Activated CD8-positive, alpha-beta memory T cell treated with anti-CD3 and anti-CD28 coated beads for 36 hours (primary cell): ENCODE results near the gene ZNF672. TPM values are rescaled to one million over a fixed set of nuclear protein-coding genes. Genes with fewer than 3 reads are reported as not detected.
"Not testable (repeated sequence)": the region's sequence is repeated elsewhere in the genome, so short reads cannot be mapped to it uniquely, and the experiment has no call there.

Source experiments
- CTCF ChIA-PET: fragments of 350-600 bp; sonication (Branson Sonifier 250); formaldehyde crosslinking; loops from one replicate; lab custom pipeline; 2021; ENCODE audit warnings: antibody characterized with exemption; lab: Charles Lee
- POLR2A ChIA-PET: fragments of 350-600 bp; sonication (Branson Sonifier 250); formaldehyde crosslinking; loops from one replicate; lab custom pipeline; 2021; ENCODE audit warnings: antibody characterized with exemption; lab: Charles Lee
- total RNA-seq, 2 experiments: library from RNA; stranded (reverse); gene quantifications; one replicate each; pipeline ENCODE4 v1.2.3, GENCODE V29; 2021

Gene ZNF672
- total RNA-seq, 2 experiments from 2014 or later, result 49.1 to 50.3 TPM

DNA sequence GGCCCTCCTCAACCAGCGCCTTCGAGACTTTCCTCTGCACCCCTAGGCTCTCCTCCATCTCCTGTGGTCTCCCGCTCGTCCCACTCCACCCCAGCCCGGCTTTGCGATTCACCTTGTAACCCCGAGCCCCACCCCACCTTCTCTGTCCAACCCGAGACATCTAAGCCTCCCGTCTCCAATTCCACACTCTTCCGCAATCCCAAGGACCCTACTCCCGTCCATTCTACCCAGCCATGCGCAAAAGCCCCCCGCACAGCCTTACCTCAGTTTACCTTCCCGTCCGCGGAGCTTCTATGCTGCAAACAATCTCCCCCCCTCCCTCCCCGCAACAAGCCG, 12.5 kb upstream of the ZNF672 start:
- ChIA-PET POLR2A (interaction anchor here (0.7 to 3.0 kb wide), 4 partner anchors 12 to 80 kb away, joined by 3 to 32 read pairs (median 8); partner anchors contain the start of genes PGBD2, ZNF672 and ZNF692), CTCF (interaction anchor here (0.6 to 3.1 kb wide), 5 partner anchors 12 to 100 kb away, joined by 3 to 12 read pairs (median 8); partner anchors contain the start of genes ZNF672 and ZNF692)

DNA sequence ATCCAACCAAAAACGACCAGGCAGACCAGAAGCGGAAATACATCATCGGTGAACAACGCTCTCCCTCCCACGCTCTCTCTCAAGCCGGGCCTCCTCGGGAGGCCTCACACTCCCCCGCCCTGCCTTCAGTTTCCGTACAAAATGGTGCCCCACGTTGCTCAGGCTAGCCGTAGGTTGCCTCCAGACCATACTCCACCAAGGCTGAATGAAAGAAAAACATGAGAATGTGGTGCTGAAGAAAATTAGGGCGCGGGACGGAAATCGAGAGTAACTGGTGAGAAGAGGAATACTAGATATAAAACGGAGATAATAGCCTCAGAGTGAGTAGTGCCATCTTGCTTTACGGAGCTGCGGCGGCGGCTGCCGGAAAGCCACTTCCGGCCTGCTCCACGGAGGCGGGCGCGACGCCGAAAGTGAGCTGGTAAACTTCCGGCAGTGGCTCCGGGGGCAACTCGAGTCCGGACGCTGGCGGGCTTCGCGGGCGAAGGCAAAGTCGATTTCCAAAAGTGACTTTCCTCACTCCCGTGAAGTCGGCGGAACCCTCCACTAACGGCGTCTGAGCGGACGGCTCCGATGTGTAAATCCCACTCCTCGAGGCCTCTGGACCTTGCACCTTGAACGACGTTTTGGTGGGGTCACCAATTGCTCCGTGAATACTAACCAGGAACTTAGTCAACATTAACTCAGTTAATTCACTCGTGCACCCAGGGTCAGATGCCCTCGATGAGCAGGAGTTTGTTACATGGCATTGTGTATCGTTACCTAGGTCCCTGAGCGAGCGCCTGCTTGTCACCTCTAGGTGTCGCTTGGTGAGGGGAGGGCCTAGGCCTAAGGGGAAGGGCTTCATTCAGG, 11.9 kb upstream of the ZNF672 start, which contains the start of gene SH3BP5L:
SH3BP5L (minus strand) TSS at position 7 of the 852 bp plus-strand sequence. CDS start 980 bp downstream, outside the sequence.
- ChIA-PET POLR2A (interaction anchor here (0.7 to 3.0 kb wide), 3 partner anchors 12 to 80 kb away, joined by 3 to 32 read pairs (median 10); partner anchors contain the start of genes PGBD2, ZNF672 and ZNF692), CTCF (interaction anchor here (0.6 to 3.1 kb wide), 6 partner anchors 12 to 100 kb away, joined by 3 to 12 read pairs (median 4); partner anchors contain the start of genes ZNF672 and ZNF692)

DNA sequence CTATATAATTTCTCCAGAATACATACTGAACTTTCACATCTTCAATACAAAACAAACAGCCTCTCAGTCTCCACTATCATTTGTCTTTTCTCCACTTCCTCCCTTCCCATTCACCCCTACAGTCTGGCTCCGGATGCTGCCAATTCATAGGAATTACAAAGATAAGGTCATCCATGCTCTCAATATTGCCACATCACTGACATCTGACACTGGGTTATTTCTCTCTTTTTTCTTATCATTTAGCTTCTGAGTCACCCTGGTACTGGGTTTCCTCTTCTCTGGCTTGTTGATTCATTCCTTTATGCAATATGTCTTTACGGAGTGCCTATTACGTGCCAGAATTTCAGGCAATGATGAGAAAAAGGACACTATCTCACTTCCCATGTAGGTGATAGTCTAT, 9.2 kb upstream of the ZNF672 start:
- ChIA-PET POLR2A (no interaction called here), CTCF (no interaction called here)

DNA sequence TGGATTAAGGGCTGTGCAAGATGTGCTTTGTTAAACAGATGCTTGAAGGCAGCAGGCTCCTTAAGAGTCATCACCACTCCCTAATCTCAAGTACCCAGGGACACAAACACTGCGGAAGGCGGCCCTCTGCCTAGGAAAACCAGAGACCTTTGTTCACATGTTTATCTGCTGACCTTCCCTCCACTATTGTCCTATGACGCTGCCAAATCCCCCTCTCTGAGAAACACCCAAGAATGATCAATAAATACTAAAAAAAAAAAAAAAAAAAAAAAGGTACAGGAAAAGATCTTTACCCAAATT, 7.4 kb upstream of the ZNF672 start:
- POLR2A ChIA-PET, CTCF ChIA-PET: not testable (repeated sequence)

DNA sequence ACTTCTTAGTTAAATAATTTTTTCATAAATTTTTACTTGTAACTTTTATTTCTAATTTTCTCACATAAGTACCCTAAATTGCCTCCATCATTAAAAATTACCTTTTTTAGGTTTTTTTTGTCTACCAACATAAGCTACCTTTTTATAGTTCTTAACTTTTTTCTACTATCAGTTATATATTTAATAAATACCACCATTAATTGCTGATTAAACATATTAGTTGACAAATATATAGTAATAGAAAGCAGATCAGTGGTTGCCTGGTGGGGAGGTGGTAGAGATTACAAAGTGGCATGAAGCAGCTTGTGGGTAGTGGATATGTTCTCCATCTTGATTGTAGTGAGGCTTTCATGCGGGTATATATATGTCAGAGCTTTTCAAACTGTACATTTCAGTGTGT, 6.2 kb upstream of the ZNF672 start:
- POLR2A ChIA-PET, result interaction anchor here (1.3 kb wide), 1 partner anchor 27 kb away, joined by 3 read pairs; the partner anchor contains the start of gene ZNF692

DNA sequence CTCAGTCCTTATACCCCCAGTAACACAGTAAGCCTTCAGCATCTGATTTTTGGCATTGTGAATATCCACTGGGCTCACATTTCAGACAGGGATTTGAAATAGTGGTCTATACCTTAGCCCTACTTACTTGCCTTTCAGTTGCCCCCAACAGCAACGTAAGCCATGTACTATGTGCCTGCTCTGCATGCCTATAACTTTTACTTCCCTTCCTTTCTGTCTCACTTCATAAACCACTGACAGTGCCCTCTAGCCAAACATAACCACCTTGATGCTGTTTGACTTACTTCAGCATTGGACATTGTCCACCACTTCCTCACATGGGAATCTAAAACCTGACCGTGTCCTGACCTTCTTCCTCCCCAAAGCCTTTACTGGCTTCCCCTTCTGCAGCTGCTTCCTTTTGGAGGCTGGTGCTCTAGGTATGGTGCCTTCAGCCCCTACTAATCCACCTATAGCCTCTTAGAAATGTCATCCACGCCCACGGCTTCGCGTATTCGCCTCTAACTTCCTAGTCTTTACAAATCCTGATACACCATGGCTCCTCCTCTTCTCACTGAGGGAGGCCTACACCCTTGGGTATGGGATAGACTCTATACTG, 3.6 kb upstream of the ZNF672 start:
- ChIA-PET POLR2A (no interaction called here), CTCF (no interaction called here)

More for the DNA sequence above, 6.2 kb upstream of the ZNF672 start:
- CTCF ChIA-PET, result no interaction called here

DNA sequence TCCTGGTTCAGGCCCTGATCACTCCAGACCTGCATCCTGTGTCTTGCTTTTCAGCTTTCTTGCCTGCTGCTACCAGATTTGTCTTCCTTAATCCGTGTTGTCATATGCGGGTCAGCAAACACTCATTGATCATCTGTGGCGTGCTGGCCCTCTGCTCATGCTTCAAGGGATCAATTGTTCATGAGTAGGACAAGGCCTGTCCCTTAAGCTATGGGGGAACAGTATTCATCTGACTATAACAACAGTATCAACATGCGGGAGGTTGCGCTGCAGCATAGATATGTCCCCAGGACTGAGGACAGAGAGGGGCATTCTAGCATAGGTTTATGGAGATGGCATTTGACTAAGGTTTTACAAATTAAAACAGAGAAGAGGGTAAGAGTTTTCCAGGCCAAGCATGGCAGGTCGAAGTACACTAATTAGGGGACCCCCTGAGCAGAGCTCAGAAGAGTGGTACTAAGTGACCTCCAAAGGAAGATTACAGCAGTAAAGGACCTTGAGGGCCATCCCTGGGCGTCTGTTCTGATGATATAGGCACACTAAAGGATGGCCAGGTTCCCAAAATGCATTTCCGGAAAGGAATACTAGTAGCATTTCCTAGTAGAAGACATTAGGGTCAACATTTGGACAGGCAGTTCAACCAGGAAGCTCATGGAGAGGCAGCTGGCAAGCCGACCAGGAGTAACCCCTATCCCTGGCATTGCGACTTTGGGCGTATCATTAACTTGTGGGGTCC, 811 bp upstream of the ZNF672 start:
- ChIA-PET CTCF (interaction anchor here (0.9 to 2.4 kb wide), 7 partner anchors 9 to 36 kb away, joined by 3 to 12 read pairs (median 4); partner anchors contain the start of genes SH3BP5L and ZNF692), POLR2A (interaction anchor here (1.1 to 3.1 kb wide), 4 partner anchors 10 to 21 kb away, joined by 7 to 32 read pairs (median 16); partner anchors contain the start of genes SH3BP5L and ZNF692)

DNA sequence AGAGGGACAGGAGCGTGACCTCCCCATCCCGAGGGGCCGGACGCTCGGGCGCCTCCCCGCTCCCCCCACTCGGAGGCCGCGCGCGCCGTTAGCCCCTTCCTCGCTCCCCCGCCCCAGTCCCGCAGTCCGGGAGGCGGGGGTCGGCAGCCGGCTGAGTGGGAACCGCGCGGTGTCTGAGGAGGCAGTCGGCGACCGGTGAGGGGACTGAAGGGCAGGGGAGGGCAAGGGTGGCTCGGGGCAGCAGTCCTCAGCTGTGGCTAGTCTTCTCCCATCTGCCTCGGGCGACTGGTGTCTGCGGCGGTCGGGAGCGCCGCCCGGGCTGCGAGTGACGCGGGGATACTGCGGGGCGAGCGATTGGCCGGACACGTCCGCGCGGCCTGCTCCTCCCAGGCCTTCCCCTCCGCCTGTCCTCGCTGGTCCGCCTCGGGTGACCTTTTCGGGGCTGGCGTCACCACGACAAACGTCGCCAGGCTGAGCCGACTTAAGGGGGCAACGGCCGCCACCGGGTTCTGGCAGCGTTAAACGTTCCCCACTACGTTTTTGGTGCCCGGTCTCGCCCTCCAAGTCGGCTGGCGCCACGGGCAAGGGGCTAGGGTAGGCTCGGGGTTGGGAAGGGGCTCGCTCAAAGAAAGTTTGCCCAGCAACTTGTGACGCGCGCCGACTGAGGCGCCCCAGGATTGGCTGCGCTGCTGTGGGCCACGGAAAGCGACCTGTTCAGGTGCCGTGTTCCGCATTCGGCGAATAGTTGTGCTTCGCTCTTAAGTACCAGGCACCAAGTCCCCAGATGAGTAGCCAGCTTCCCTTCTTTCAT, 538 bp downstream of the ZNF672 start:
- ChIA-PET CTCF (interaction anchor here (0.9 to 2.4 kb wide), 6 partner anchors 12 to 35 kb away, joined by 3 to 12 read pairs (median 8); partner anchors contain the start of genes SH3BP5L and ZNF692), POLR2A (interaction anchor here (1.1 to 3.1 kb wide), 5 partner anchors 11 to 25 kb away, joined by 4 to 32 read pairs (median 8); partner anchors contain the start of genes SH3BP5L and ZNF692)

DNA sequence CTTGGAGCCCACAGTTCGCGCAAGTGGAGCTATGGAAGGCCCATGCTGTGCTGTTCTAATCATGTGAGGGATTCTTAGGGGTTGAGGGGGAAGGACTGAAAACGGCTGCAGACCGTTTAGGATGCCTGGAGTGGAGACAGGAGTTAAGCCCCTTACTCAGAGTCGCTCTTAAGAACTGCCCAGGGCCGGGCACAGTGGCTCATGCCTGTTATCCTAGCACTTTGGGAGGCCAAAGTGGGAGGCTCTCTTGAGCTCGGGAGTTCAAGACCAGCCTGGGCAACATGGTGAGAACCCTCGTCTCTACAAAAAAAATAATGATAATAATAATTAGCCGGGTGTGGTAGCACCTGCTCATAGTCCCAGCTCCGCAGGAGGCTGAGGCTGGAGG, 1.1 kb downstream of the ZNF672 start:
- POLR2A ChIA-PET, result interaction anchor here (2.9 to 3.1 kb wide), 2 partner anchors 12 to 20 kb away, joined by 23 to 32 read pairs; partner anchors contain the start of genes SH3BP5L and ZNF692
- CTCF ChIA-PET, result interaction anchor here (1.2 to 2.4 kb wide), 3 partner anchors 12 to 19 kb away, joined by 3 to 9 read pairs (median 8); partner anchors contain the start of gene ZNF692

DNA sequence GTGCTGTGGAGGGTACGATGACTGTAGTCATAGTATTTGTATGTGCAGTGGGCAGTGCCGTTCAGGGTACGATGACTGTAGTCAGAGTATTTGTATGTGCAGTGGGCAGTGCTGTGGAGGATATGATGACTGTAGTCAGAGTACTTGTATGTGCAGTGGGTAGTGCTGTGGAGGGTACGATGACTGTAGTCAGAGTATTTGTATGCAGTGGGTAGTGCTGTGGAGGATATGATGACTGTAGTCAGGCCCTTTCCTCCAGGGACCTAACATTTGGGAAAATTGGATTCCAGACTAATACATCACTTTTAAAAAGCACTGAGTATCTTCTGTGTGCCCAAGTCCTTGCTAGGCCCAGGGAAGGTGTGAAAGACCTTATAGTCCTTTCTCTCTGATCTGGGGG, 2.9 kb downstream of the ZNF672 start:
- ChIA-PET POLR2A (no interaction called here), CTCF (interaction anchor here (1.6 kb wide), 1 partner anchor 18 kb away, joined by 9 read pairs; the partner anchor contains the start of gene ZNF692)

DNA sequence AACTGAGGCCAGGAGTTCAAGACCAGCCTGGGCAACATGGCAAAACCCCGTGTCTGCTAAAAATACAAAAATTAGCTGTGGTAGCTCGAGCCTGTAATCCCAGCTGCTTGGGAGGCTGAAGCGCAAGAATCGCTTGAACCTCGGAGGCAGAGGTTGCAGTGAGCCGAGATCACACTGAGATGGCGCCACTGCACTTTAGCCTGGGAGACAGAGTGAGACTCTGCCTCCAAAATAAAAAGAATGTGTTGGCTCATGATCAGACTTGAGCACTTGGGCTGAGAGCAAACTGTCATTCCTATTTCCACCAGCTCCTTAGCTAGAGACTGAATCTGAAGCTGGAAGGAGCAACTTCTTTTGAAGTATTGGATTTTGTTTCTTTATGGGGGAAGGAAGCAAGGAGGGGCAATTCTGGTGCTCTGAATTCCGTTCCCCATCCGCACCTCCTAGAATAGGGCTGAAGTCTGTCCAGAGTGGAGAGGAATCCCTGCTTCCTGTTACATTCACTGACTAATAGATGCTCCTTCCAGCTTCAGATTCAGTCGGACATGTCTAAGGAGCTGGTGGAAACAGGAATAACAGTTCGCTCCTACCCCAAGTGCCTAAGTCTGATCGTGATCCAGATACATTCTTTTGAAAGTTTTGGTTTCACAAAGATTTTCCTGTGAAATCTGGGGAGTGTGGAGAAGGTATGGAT, 3.8 kb downstream of the ZNF672 start:
- ChIA-PET CTCF (interaction anchor here (0.8 to 1.6 kb wide), 2 partner anchors 15 to 17 kb away, joined by 3 to 9 read pairs; partner anchors contain the start of gene ZNF692), POLR2A (no interaction called here)

DNA sequence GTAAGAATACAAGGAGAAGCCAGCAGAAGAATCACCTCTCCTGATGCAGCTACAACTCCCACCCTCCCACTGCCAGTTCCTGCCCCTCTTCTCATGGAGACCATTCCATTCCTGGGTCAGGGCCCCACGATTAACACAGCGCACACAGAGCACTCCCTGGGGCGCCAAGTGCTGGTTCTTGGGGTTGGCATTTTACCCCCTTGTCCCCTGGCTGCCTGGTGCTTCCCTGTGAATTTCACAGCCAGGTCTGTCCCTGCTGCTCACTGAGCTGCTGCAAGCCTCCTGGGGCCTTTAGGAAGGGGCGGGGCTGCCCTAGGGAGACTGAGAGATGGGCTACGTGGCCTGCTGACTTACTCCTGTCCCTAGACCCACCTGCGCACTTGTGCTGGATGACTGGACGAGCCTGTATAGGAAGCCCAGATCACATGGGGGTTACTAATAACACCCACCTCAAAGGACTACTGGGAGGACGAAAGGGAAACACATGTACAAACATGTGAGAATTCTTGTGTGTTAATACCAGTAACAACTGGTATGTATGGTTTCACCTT, 4.8 kb downstream of the ZNF672 start:
- ChIA-PET POLR2A (no interaction called here), CTCF (no interaction called here)

DNA sequence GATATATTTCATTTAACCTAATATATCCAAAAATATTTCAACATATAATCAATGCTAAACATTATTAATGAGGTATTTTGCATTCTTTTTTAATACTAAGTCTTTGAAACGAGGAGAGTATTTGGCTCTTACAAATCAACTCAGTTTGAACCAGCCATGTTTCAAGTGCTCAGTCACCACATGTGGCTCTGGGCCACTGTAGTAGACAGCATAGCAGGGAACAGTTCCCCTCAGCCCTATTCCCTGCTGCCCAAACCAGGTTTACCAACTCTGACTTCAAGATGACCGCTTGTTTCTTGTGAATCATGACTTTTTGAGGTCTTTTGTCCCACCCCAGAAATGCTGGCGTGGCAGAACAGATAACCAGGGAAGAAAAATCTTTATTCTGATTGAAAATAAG, 5.7 kb downstream of the ZNF672 start:
- CTCF ChIA-PET, result interaction anchor here (1.4 kb wide), 1 partner anchor 9 kb away, joined by 3 read pairs; no protein-coding TSS in a partner anchor
- POLR2A ChIA-PET, result no interaction called here

DNA sequence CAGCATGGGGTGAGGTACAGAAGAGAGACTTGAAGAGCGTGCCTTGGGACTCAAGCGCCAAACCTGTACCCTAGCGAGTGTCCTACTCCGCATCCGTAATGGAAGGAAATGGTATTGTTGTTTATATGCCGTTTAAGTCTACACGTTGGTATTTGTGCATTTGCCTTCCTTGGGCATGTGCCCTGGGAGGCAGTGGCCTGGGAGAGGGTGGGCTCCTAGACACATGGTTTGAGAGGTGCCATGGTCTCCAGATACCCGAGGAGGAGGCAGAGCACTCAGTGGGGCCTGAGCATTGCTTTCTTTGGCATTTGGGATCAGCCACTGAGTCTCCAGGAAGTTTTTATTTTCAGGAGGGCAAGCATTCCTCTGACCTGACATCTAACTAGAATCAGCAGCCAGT, 6.5 kb downstream of the ZNF672 start:
- POLR2A ChIA-PET, result no interaction called here
- CTCF ChIA-PET, result interaction anchor here (1.4 kb wide), 1 partner anchor 8 kb away, joined by 3 read pairs; no protein-coding TSS in a partner anchor

DNA sequence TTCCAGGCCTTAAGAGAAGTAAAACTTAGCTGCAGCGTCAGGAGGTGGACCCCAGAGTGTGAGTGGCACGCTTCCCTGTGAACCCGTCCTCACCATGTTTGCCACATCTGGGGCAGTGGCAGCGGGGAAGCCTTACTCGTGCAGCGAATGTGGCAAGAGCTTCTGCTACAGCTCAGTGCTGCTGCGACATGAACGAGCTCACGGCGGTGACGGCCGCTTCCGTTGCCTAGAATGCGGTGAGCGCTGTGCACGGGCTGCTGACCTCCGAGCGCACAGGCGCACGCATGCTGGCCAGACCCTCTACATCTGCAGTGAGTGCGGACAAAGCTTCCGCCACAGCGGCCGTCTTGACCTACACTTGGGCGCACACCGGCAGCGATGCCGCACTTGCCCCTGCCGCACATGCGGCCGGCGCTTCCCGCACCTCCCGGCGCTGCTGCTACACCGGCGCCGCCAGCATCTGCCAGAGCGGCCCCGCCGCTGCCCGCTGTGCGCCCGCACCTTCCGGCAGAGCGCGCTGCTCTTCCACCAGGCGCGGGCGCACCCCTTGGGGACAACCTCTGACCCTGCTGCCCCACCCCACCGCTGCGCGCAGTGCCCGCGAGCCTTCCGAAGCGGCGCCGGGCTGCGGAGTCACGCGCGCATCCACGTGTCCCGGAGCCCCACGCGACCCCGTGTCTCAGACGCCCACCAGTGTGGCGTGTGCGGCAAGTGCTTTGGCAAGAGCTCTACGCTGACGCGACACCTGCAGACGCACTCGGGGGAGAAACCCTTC, 9.3 kb downstream of the ZNF672 start:
- CTCF ChIA-PET, result no interaction called here
- POLR2A ChIA-PET, result no interaction called here

DNA sequence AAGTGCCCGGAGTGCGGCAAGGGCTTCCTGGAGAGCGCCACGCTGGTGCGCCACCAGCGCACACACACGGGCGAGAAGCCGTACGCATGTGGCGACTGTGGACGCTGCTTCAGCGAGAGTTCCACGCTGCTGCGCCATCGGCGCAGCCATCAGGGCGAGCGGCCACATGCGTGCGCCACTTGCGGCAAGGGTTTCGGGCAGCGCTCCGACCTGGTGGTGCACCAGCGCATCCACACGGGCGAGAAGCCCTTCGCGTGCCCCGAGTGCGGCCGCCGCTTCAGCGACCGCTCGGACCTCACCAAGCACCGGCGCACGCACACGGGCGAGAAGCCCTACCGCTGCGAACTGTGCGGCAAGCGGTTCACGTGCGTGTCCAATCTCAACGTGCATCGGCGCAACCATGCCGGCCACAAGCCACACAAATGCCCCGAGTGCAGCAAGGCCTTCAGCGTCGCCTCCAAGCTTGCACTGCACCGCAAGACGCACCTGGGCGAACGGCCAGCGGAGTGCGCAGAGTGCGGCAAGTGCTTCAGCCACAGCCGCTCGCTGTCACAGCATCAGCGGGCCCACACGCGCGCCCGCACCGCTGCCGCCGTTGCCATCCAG, 10.0 kb downstream of the ZNF672 start:
- POLR2A ChIA-PET, result interaction anchor here (1.9 kb wide), 1 partner anchor 10 kb away, joined by 8 read pairs; the partner anchor contains the start of gene ZNF672
- CTCF ChIA-PET, result no interaction called here
